K562 (cell line): ENCODE results near the gene IQCE. TPM values are rescaled to one million over a fixed set of nuclear protein-coding genes. Genes with fewer than 3 reads are reported as not detected.

Source experiments
- CHD1 ChIP-seq: fragments of 200-600 bp; sonication (generic); IDR thresholded peaks from one replicate; pipeline ENCODE4 v1.6.1; 2012; ENCODE audit warnings: mild to moderate bottlenecking, moderate library complexity, low read length, inconsistent platforms
- DACH1 ChIP-seq: fragments of 450-650 bp; IDR thresholded peaks from 2 replicates; pipeline ENCODE4 v1.6.1; 2018; ENCODE audit not compliant: partially characterized antibody
- ESRRB ChIP-seq: fragments of 250-450 bp; sonication (Bioruptor Pico); IDR thresholded peaks from 2 replicates; pipeline ENCODE4 v1.5.0; 2020; ENCODE audit warnings: mild to moderate bottlenecking, moderate library complexity, borderline replicate concordance
- GABPB1 ChIP-seq: sonication (generic); formaldehyde crosslinking; IDR thresholded peaks from 2 replicates; pipeline ENCODE4 v1.8.0; 2022; ENCODE audit warnings: mild to moderate bottlenecking, missing genetic modification reagents
- GTF2F1 ChIP-seq: IDR thresholded peaks from 2 replicates; pipeline ENCODE4 v1.6.1; 2011; ENCODE audit warnings: low read depth, low read length, improper control_type of control experiment
- NFE2L1 ChIP-seq: fragments of 450-650 bp; IDR thresholded peaks from 2 replicates; pipeline ENCODE4 v1.6.1; 2016; ENCODE audit warnings: missing genetic modification characterization, low read depth, mild to moderate bottlenecking, missing compliant biosample characterization, moderate library complexity, borderline replicate concordance
- NFIC ChIP-seq: fragments of 450-650 bp; IDR thresholded peaks from 2 replicates; pipeline ENCODE4 v1.6.1; 2017; ENCODE audit warnings: mild to moderate bottlenecking, inconsistent platforms
- NR2F6 ChIP-seq: fragments of 450-650 bp; formaldehyde crosslinking; IDR thresholded peaks from 2 replicates; pipeline ENCODE4 v1.4.0; 2020; ENCODE audit warnings: mild to moderate bottlenecking
- PCBP1 ChIP-seq: fragments of 200-400 bp; formaldehyde crosslinking; IDR thresholded peaks from 2 replicates; pipeline ENCODE4 v1.6.1; 2018; ENCODE audit warnings: mild to moderate bottlenecking, low read depth, low read length; ENCODE audit not compliant: poor library complexity, severe bottlenecking
- POU5F1 ChIP-seq: fragments of 150-350 bp; IDR thresholded peaks from 2 replicates; pipeline ENCODE4 v1.6.1; 2014; ENCODE audit warnings: borderline replicate concordance, low read length, low read depth, mild to moderate bottlenecking; ENCODE audit not compliant: partially characterized antibody
- PURB ChIP-seq: sonication (generic); formaldehyde crosslinking; IDR thresholded peaks from 2 replicates; pipeline ENCODE4 v1.9.0; 2021; ENCODE audit warnings: low read depth, mild to moderate bottlenecking, missing genetic modification reagents
- TBP ChIP-seq: optimal IDR thresholded peaks from 2 replicates; pipeline ENCODE3; 2011; ENCODE audit warnings: low read depth, low read length, improper control_type of control experiment
- ZBED1 ChIP-seq: IDR thresholded peaks from 2 replicates; pipeline ENCODE4 v1.6.1; 2014
- ZNF785 ChIP-seq: fragments of 250-450 bp; sonication (Bioruptor Pico); IDR thresholded peaks from 2 replicates; pipeline ENCODE4 v1.4.0; 2020; ENCODE audit warnings: mild to moderate bottlenecking
- polyA plus RNA-seq, 8 experiments: library from polyadenylated mRNA; depleted of rRNA in 4 of 8; stranded (reverse) in 5 of 8; unstranded in 3 of 8; fragments of >200 nt; fragmentation: Nextera tagmentation in 2 of 8; fragmentation: Illumina TruSeq in 1 of 8; extraction: Ambion mirVana in 2 of 8; extraction: Trizol in 1 of 8; gene quantifications; 2 replicates each; pipeline versions ENCODE4 v1.2.1 to v1.2.3, GENCODE V29; 2011 to 2014; ENCODE audit warnings: inconsistent platforms in 1 of 8, missing spikeins in 1 of 8
- total RNA-seq, 7 experiments: library from RNA; depleted of rRNA in 6 of 7; stranded (reverse); fragments of >200 nt in 6 of 7; fragmentation: Illumina TruSeq in 2 of 7; extraction: Trizol in 2 of 7; gene quantifications; 2 replicates each; pipeline versions ENCODE4 v1.2.1 to v1.2.3, GENCODE V29; 2011 to 2021; ENCODE audit warnings: low replicate concordance in 1 of 7
- TF ChIP-seq, protein P1 (sequence below), 2 experiments: fragments of 450-650 bp; formaldehyde crosslinking in 1 of 2; IDR thresholded peaks; 2 replicates each; pipeline versions ENCODE4 v1.4.0 to v1.6.1; 2014 to 2020; ENCODE audit warnings: mild to moderate bottlenecking in 2 of 2, borderline replicate concordance in 1 of 2, low read depth in 1 of 2
- TF ChIP-seq, protein P2 (sequence below): fragments of 250-450 bp; sonication (Bioruptor Pico); IDR thresholded peaks from 2 replicates; pipeline ENCODE4 v1.9.0; 2021; ENCODE audit warnings: mild to moderate bottlenecking
- TF ChIP-seq, protein P3 (sequence below): fragments of 200-400 bp; formaldehyde crosslinking; IDR thresholded peaks from 2 replicates; pipeline ENCODE4 v1.6.1; 2017; ENCODE audit warnings: mild to moderate bottlenecking, low read depth, low read length, moderate library complexity

IQCE gene
- total and polyA plus RNA-seq, 9 of the 15 experiments (the other 6 are each of a cell fraction or from before 2014, with no cell fraction given): 0.18 to 8.5 (median 4.2) TPM

DNA sequence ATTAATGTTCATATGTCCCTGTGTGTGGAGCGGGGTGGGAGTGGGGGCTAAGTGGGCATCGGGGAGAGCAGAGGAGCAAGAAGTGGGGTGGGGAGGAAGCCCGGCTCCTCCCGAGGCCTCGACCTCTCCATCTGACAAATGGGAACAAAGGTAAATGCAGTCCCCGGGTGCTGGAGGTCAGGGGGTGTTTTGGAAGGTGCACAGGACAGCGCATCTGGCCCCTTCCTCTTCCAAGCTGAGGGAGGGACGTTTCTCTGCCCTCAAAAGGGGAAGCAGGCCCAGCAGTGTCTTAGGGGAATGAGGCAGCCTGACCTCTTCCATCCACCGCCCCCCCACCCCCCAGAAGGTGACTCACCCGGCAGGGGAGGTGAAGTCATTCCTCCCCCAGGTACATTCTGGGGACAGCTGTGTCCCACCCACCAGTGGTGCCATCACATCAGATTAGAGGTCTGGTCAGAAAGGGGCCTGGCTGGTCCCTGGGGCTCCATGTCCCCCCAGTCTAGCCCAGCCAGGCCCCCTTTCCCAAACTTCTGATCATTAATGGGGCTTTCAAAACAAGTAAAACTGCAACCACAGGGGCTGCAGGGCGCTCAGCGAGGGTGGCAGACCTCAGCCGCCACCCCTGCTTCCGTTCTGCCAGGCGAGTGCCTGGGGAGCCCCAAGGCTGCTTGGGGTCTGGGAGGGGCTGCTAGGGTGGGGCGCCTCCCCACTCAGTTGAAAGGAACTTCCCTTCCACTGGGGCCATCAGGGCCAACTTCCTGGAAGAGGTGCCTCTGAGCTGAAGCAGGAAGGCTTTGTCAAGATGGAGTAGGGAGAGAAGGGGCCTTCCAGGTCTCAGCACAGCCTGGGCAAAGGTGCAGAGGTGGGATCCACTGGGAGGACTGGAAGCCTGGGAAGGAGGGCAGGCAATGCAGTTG lies 28.4 kb upstream of the IQCE start (continued):
- no peak for TF ChIP-seq POU5F1
- no peak for TF ChIP-seq PCBP1
- TF ChIP-seq ZBED1: no peak
- TF ChIP-seq DACH1: peak; percentile 58
- TF ChIP-seq, protein P1, sequence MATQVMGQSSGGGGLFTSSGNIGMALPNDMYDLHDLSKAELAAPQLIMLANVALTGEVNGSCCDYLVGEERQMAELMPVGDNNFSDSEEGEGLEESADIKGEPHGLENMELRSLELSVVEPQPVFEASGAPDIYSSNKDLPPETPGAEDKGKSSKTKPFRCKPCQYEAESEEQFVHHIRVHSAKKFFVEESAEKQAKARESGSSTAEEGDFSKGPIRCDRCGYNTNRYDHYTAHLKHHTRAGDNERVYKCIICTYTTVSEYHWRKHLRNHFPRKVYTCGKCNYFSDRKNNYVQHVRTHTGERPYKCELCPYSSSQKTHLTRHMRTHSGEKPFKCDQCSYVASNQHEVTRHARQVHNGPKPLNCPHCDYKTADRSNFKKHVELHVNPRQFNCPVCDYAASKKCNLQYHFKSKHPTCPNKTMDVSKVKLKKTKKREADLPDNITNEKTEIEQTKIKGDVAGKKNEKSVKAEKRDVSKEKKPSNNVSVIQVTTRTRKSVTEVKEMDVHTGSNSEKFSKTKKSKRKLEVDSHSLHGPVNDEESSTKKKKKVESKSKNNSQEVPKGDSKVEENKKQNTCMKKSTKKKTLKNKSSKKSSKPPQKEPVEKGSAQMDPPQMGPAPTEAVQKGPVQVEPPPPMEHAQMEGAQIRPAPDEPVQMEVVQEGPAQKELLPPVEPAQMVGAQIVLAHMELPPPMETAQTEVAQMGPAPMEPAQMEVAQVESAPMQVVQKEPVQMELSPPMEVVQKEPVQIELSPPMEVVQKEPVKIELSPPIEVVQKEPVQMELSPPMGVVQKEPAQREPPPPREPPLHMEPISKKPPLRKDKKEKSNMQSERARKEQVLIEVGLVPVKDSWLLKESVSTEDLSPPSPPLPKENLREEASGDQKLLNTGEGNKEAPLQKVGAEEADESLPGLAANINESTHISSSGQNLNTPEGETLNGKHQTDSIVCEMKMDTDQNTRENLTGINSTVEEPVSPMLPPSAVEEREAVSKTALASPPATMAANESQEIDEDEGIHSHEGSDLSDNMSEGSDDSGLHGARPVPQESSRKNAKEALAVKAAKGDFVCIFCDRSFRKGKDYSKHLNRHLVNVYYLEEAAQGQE (IDR thresholded peaks at IDR 0.05; ENCODE audit: borderline replicate concordance): no peak
- TF ChIP-seq, protein P1 (CRISPR knock-in tag; IDR thresholded peaks at IDR 0.05; ENCODE audit: low read depth): no peak
- no peak for TF ChIP-seq NFE2L1 (tag)
- TF ChIP-seq TBP: no peak
- no peak for TF ChIP-seq PURB (CRISPR knock-in tag)
- TF ChIP-seq, protein P2, sequence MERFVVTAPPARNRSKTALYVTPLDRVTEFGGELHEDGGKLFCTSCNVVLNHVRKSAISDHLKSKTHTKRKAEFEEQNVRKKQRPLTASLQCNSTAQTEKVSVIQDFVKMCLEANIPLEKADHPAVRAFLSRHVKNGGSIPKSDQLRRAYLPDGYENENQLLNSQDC: no peak
- TF ChIP-seq, protein P3, sequence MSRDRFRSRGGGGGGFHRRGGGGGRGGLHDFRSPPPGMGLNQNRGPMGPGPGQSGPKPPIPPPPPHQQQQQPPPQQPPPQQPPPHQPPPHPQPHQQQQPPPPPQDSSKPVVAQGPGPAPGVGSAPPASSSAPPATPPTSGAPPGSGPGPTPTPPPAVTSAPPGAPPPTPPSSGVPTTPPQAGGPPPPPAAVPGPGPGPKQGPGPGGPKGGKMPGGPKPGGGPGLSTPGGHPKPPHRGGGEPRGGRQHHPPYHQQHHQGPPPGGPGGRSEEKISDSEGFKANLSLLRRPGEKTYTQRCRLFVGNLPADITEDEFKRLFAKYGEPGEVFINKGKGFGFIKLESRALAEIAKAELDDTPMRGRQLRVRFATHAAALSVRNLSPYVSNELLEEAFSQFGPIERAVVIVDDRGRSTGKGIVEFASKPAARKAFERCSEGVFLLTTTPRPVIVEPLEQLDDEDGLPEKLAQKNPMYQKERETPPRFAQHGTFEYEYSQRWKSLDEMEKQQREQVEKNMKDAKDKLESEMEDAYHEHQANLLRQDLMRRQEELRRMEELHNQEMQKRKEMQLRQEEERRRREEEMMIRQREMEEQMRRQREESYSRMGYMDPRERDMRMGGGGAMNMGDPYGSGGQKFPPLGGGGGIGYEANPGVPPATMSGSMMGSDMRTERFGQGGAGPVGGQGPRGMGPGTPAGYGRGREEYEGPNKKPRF: no peak
- no peak for TF ChIP-seq NFIC
- TF ChIP-seq CHD1: no peak
- TF ChIP-seq GTF2F1: no peak
- TF ChIP-seq GABPB1 (CRISPR knock-in tag): no peak
- no peak for TF ChIP-seq ZNF785 (CRISPR knock-in tag)
- TF ChIP-seq ESRRB (CRISPR knock-in tag): no peak
- TF ChIP-seq NR2F6 (CRISPR knock-in tag): no peak
